GM15510 (cell line): ENCODE data around the gene PTPRO.

Experiments
- POLR2A ChIP-seq: IDR thresholded peaks from 3 replicates; pipeline ENCODE4 v1.6.1; 2011; ENCODE audit warnings: borderline replicate concordance; ENCODE audit not compliant: insufficient read length; ENCODE audit errors: extremely low read depth

Gene PTPRO

DNA sequence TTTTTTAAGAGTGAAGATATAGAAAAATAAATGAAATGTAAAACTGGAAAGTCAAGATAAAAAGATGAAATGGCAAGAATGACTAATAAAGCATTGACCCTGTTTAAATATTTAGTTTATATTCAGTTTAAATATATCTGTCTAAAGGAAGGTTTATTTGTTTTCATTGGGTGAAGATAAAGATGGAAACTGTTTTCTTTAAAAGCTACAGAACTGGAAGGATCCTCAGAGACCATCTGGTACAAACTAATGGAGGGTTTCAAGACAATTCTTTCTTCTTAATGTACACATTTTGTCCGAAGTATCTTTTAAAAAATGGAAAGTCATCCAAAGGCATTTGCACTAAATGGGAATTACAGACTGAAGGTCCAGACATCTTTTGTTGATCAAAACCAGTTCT lies 324.3 kb downstream of the PTPRO start:
- TF ChIP-seq POLR2A = no peak
